Mesendoderm (in vitro differentiated cells): ENCODE data around the gene TBCD.

Experiments
- DNase-seq: peaks from one replicate; pipeline ENCODE4 v3.0.0; 2013
- H2AK5ac ChIP-seq: 2 replicates; pipeline ENCODE4 v1.6.1; 2013; ENCODE audit warnings: low read length, inconsistent platforms
- H2BK120ac ChIP-seq: 2 replicates; pipeline ENCODE4 v1.6.1; 2013; ENCODE audit warnings: low read depth, mild to moderate bottlenecking, low read length, moderate library complexity, mixed read lengths
- H2BK15ac ChIP-seq: replicated peaks from 2 replicates; pipeline ENCODE4 v1.6.1; 2013; ENCODE audit warnings: low read depth, mild to moderate bottlenecking, moderate library complexity
- H2BK5ac ChIP-seq: 2 replicates; pipeline ENCODE4 v1.6.1; 2013; ENCODE audit warnings: low read length, inconsistent platforms
- H3K18ac ChIP-seq: 2 replicates; pipeline ENCODE4 v1.6.1; 2013; ENCODE audit warnings: mild to moderate bottlenecking, low read length, mixed read lengths
- H3K23ac ChIP-seq: one replicate; pipeline ENCODE4 v1.6.1; 2013; ENCODE audit warnings: low read length
- H3K27ac ChIP-seq: 2 replicates; pipeline ENCODE4 v1.5.1; 2013; ENCODE audit warnings: low read depth, mild to moderate bottlenecking, inconsistent platforms, low read length, moderate library complexity
- H3K27me3 ChIP-seq: 2 replicates; pipeline ENCODE4 v1.6.1; 2013; ENCODE audit warnings: low read length, control low read depth, mild to moderate bottlenecking, inconsistent platforms; ENCODE audit not compliant: insufficient read depth, poor library complexity
- H3K36me3 ChIP-seq: 2 replicates; pipeline ENCODE4 v1.6.1; 2013; ENCODE audit warnings: low read length, inconsistent platforms; ENCODE audit not compliant: control insufficient read depth, insufficient read depth
- H3K4ac ChIP-seq: one replicate; pipeline ENCODE4 v1.6.1; 2013; ENCODE audit warnings: low read depth, mild to moderate bottlenecking, low read length, moderate library complexity
- H3K4me1 ChIP-seq: 2 replicates; pipeline ENCODE4 v1.6.1; 2013; ENCODE audit warnings: low read depth, low read length, inconsistent platforms; ENCODE audit not compliant: control insufficient read depth
- H3K4me2 ChIP-seq: 2 replicates; pipeline ENCODE4 v1.6.1; 2013; ENCODE audit warnings: low read length
- H3K4me3 ChIP-seq: 2 replicates; pipeline ENCODE4 v1.5.1; 2013; ENCODE audit warnings: mild to moderate bottlenecking, low read length
- H3K56ac ChIP-seq: one replicate; pipeline ENCODE4 v1.6.1; 2013; ENCODE audit warnings: low read length
- H3K79me1 ChIP-seq: 2 replicates; pipeline ENCODE4 v1.6.1; 2013; ENCODE audit warnings: low read length, inconsistent platforms
- H3K79me2 ChIP-seq: 2 replicates; pipeline ENCODE4 v1.6.1; 2013; ENCODE audit warnings: mild to moderate bottlenecking, low read length; ENCODE audit not compliant: control insufficient read depth, insufficient read depth
- H3K9ac ChIP-seq: 2 replicates; pipeline ENCODE4 v1.6.1; 2013; ENCODE audit warnings: low read length, inconsistent platforms
- H4K5ac ChIP-seq: one replicate; pipeline ENCODE4 v1.6.1; 2013; ENCODE audit warnings: low read length
- H4K8ac ChIP-seq: one replicate; pipeline ENCODE4 v1.6.1; 2013; ENCODE audit warnings: low read depth, mild to moderate bottlenecking, control low read depth, low read length, moderate library complexity
- WGBS: extraction: QIAGEN DNeasy Blood & Tissue Kit; methylation state at CpG from one replicate; pipeline ENCODE4 v1.1.7; 2013; ENCODE audit warnings: low lambda C conversion rate, missing lambda C conversion rate; ENCODE audit not compliant: insufficient coverage; ENCODE audit errors: extremely low coverage; 5-methylcytosine and 5-hydroxymethylcytosine counted together

The TBCD gene

GRCh38 chr17:82754297-82755208 is 2.7 kb downstream of the TBCD start:
- H3K27ac ChIP-seq: peak overlapping the region; percentile 67
- peak overlapping the region; percentile 74 for H3K9ac ChIP-seq
- peaks cover 11% of the 10 kb centered on the region for H3K79me1 ChIP-seq
- no peaks in the 10 kb centered on the region for H3K27me3 ChIP-seq
- peaks cover 10% of the 10 kb centered on the region for H3K4me1 ChIP-seq
- peak overlapping the region; percentile 50 for H4K5ac ChIP-seq
- no CpG with 5 or more reads among the region's 19 CpGs for WGBS
- no peak overlapping the region for H3K18ac ChIP-seq
- H4K8ac ChIP-seq: peak overlapping the region; percentile 6
- peak overlapping the region; percentile 86 for H3K56ac ChIP-seq
- peak; percentile 83 for DNase-seq
- H3K4me2 ChIP-seq: peak overlapping the region; percentile 54
- H3K23ac ChIP-seq: no peak overlapping the region
- H2BK15ac ChIP-seq: no peak overlapping the region
- no peak overlapping the region for H2BK120ac ChIP-seq
- H3K79me2 ChIP-seq: peaks cover 19% of the 10 kb centered on the region
- no peak overlapping the region for H3K4me3 ChIP-seq
- H3K4ac ChIP-seq: peak overlapping the region; percentile 9
- peaks cover 3% of the 10 kb centered on the region for H3K36me3 ChIP-seq
- peak overlapping the region; percentile 76 for H2BK5ac ChIP-seq
- peak overlapping the region; percentile 90 for H2AK5ac ChIP-seq

DNA sequence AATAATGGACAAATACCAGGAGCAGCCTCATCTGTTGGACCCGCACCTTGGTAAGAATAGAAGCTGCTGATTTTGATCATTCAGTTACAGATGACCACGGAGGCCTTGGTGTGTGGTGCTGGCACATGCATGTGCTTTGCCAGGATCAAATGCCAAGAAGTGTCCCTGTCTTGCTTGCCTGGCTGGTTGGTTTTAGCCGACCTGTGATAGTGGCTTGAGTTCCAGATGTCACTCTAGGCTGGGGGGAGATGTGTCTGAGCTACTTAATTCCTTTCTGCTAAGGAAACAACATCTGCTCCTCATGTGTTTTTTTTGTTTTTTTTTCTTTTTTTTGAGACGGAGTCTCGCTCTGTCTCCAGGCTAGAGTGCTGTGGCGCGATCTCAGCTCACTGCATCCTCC is 4.3 kb downstream of the TBCD start:
- no peak overlapping the region for H3K18ac ChIP-seq
- no peak overlapping the region for H3K27ac ChIP-seq

GRCh38 chr17:82765371-82765770 is 13.5 kb downstream of the TBCD start:
- no peak for DNase-seq
- H3K9ac ChIP-seq: no peak overlapping the region
- peaks cover 5% of the 10 kb centered on the region for H3K36me3 ChIP-seq
- H3K23ac ChIP-seq: no peak overlapping the region
- no peak overlapping the region for H2BK15ac ChIP-seq
- H4K8ac ChIP-seq: no peak overlapping the region
- H4K5ac ChIP-seq: no peak overlapping the region
- H2BK120ac ChIP-seq: no peak overlapping the region
- H3K4me3 ChIP-seq: no peak overlapping the region
- H2AK5ac ChIP-seq: no peak overlapping the region
- peaks cover 5% of the 10 kb centered on the region for H3K79me1 ChIP-seq
- H3K27ac ChIP-seq: no peak overlapping the region
- no peaks in the 10 kb centered on the region for H3K4me1 ChIP-seq
- H3K4ac ChIP-seq: no peak overlapping the region
- no CpG with 5 or more reads among the region's 13 CpGs for WGBS
- no peak overlapping the region for H3K56ac ChIP-seq
- no peak overlapping the region for H3K4me2 ChIP-seq
- no peak overlapping the region for H2BK5ac ChIP-seq
- no peaks in the 10 kb centered on the region for H3K27me3 ChIP-seq
- peaks cover 4% of the 10 kb centered on the region for H3K79me2 ChIP-seq
- H3K18ac ChIP-seq: no peak overlapping the region

More for the DNA sequence above, 4.3 kb downstream of the TBCD start:
- H3K36me3 ChIP-seq: peaks cover 3% of the 10 kb centered on the region
- no peak overlapping the region for H3K9ac ChIP-seq
- peaks cover 11% of the 10 kb centered on the region for H3K79me1 ChIP-seq
- no peak overlapping the region for H2AK5ac ChIP-seq
- H3K4me3 ChIP-seq: no peak overlapping the region
- no peaks in the 10 kb centered on the region for H3K27me3 ChIP-seq
- WGBS: no CpG with 5 or more reads among the region's 7 CpGs
- peaks cover 10% of the 10 kb centered on the region for H3K4me1 ChIP-seq
- no peak overlapping the region for H2BK120ac ChIP-seq
- no peak for DNase-seq
- no peak overlapping the region for H4K8ac ChIP-seq
- H2BK15ac ChIP-seq: no peak overlapping the region
- peak overlapping the region; percentile 79 for H3K56ac ChIP-seq
- no peak overlapping the region for H3K23ac ChIP-seq
- H4K5ac ChIP-seq: no peak overlapping the region
- H3K4me2 ChIP-seq: no peak overlapping the region
- H3K4ac ChIP-seq: no peak overlapping the region
- peaks cover 19% of the 10 kb centered on the region for H3K79me2 ChIP-seq
- no peak overlapping the region for H2BK5ac ChIP-seq

- H4K8ac ChIP-seq: no peak overlapping the region
- H3K4me2 ChIP-seq: no peak overlapping the region
- no peak overlapping the region for H2BK15ac ChIP-seq
- no peaks in the 10 kb centered on the region for H3K27me3 ChIP-seq
- H3K4me1 ChIP-seq: no peaks in the 10 kb centered on the region
- no peak overlapping the region for H3K4me3 ChIP-seq
- H3K27ac ChIP-seq: no peak overlapping the region
- DNase-seq: peak; percentile 65
- H3K56ac ChIP-seq: no peak overlapping the region
- no peak overlapping the region for H2BK120ac ChIP-seq
- H3K79me1 ChIP-seq: peaks cover 3% of the 10 kb centered on the region
- H3K9ac ChIP-seq: no peak overlapping the region
- H2AK5ac ChIP-seq: no peak overlapping the region
- no peak overlapping the region for H4K5ac ChIP-seq
- H3K79me2 ChIP-seq: peaks cover 4% of the 10 kb centered on the region
- no peak overlapping the region for H2BK5ac ChIP-seq
- H3K4ac ChIP-seq: no peak overlapping the region
- H3K36me3 ChIP-seq: peaks cover 5% of the 10 kb centered on the region
- no peak overlapping the region for H3K23ac ChIP-seq
- no CpG with 5 or more reads among the region's 24 CpGs for WGBS
- no peak overlapping the region for H3K18ac ChIP-seq
Measured at GRCh38 chr17:82767041-82767754, 15.3 kb downstream of the TBCD start.

- H3K4me2 ChIP-seq: no peak overlapping the region
- H3K9ac ChIP-seq: no peak overlapping the region
- no peak overlapping the region for H3K27ac ChIP-seq
- H4K5ac ChIP-seq: no peak overlapping the region
- no peak overlapping the region for H2AK5ac ChIP-seq
- no peak overlapping the region for H2BK15ac ChIP-seq
- WGBS: no CpG with 5 or more reads among the region's 7 CpGs
- H2BK120ac ChIP-seq: no peak overlapping the region
- no peak overlapping the region for H3K56ac ChIP-seq
- no peaks in the 10 kb centered on the region for H3K27me3 ChIP-seq
- no peak for DNase-seq
- no peak overlapping the region for H3K4ac ChIP-seq
- no peaks in the 10 kb centered on the region for H3K79me2 ChIP-seq
- H4K8ac ChIP-seq: no peak overlapping the region
- H3K4me3 ChIP-seq: no peak overlapping the region
- H3K36me3 ChIP-seq: peaks cover 3% of the 10 kb centered on the region
- no peak overlapping the region for H3K23ac ChIP-seq
- no peaks in the 10 kb centered on the region for H3K4me1 ChIP-seq
- no peak overlapping the region for H2BK5ac ChIP-seq
- no peak overlapping the region for H3K18ac ChIP-seq
- no peaks in the 10 kb centered on the region for H3K79me1 ChIP-seq
Measured at GRCh38 chr17:82769041-82769440, 17.2 kb downstream of the TBCD start.
